ENCODE results near the gene ADK.

The ADK gene

DNA sequence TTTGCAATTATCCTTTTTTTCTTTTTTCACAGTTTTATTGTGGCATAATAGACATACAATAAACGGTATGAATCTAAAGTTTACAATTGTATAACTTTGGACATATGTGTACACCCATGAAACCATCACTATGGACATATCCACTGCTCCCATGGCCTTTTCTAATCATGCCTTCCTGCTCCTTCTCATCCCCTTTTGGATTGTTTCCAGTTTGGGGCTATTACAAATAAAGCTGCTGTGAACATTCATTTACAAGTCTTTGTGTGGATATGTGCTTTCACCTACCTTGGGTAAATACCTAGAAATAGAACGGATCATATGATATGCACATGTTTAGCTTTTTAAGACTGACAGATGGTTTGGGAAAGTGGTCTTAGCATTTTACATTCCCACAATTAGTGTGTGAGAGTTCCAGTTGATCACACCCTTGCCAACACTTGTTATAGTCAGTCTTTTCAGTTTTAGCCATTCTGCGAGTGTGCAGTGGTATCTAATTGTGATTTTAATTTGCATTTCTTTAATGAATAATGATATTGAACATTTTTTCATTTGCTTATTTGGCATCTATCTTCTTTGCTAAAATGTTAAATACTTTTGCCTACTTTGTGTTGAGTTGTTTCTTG is 554.4 kb downstream of the ADK start:
- TF ChIP-seq POLR2AphosphoS5 (IDR thresholded peaks at IDR 0.05; ENCODE audit: low read depth, low read length) (no peak), TAF1 (IDR thresholded peaks at IDR 0.05; ENCODE audit: borderline replicate concordance, insufficient read depth, low read length) (no peak)
- TF ChIP-seq, protein P1, sequence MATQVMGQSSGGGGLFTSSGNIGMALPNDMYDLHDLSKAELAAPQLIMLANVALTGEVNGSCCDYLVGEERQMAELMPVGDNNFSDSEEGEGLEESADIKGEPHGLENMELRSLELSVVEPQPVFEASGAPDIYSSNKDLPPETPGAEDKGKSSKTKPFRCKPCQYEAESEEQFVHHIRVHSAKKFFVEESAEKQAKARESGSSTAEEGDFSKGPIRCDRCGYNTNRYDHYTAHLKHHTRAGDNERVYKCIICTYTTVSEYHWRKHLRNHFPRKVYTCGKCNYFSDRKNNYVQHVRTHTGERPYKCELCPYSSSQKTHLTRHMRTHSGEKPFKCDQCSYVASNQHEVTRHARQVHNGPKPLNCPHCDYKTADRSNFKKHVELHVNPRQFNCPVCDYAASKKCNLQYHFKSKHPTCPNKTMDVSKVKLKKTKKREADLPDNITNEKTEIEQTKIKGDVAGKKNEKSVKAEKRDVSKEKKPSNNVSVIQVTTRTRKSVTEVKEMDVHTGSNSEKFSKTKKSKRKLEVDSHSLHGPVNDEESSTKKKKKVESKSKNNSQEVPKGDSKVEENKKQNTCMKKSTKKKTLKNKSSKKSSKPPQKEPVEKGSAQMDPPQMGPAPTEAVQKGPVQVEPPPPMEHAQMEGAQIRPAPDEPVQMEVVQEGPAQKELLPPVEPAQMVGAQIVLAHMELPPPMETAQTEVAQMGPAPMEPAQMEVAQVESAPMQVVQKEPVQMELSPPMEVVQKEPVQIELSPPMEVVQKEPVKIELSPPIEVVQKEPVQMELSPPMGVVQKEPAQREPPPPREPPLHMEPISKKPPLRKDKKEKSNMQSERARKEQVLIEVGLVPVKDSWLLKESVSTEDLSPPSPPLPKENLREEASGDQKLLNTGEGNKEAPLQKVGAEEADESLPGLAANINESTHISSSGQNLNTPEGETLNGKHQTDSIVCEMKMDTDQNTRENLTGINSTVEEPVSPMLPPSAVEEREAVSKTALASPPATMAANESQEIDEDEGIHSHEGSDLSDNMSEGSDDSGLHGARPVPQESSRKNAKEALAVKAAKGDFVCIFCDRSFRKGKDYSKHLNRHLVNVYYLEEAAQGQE (IDR thresholded peaks at IDR 0.05; ENCODE audit: insufficient read depth in 1 of 2, low read depth in 2 of 2, low read length in 2 of 2), result no peak

DNA sequence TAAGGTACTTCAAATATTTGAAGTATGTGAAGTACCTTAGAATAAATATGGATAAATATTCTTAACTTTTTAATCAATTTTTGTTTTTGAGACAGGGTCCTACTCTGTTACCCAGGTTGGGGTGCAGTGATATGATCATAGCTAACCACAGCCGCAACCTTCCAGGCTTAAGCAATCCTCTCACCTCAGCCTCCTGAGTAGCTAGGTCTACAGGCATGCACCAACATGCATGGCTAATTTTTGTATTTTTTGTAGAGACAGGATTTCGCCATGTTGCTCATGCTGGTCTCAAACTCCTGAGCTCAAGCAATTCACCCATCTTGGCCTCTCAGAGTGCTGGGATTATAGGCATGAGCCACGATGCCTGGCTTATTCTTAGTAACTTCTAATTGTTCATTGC is 555.9 kb downstream of the ADK start:
- no peak for TF ChIP-seq TAF1 (IDR thresholded peaks at IDR 0.05; ENCODE audit: borderline replicate concordance, insufficient read depth, low read length)
- no peak for TF ChIP-seq SIN3A (IDR thresholded peaks at IDR 0.05; ENCODE audit: borderline replicate concordance, insufficient read depth, low read length)
- no peak for TF ChIP-seq POLR2AphosphoS5 (IDR thresholded peaks at IDR 0.05; ENCODE audit: low read depth, low read length)
- no peak for TF ChIP-seq FOXP2 (optimal IDR thresholded peaks at IDR 0.05; ENCODE audit: borderline replicate concordance, extremely low read depth, extremely low read length, insufficient read depth)
- TF ChIP-seq, protein P1 (IDR thresholded peaks at IDR 0.05; ENCODE audit: insufficient read depth in 1 of 2, low read depth in 2 of 2, low read length in 2 of 2), result no peak

DNA sequence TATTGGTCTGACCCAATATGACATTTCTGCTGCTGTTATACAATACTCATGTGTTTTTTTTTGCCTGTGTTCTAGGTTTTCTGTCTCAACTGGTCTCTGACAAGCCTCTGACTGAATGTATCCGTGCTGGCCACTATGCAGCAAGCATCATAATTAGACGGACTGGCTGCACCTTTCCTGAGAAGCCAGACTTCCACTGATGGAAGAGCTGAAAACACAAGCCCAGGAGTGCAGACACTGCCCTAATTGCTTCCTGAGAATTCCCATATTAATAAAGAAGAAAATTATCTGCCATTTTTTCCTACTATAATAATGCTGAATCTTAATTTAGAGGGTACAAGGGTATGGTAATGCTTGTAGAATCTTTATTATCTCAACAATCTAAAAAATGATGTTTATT is 557.2 kb downstream of the ADK start:
- TF ChIP-seq FOXP2 (optimal IDR thresholded peaks at IDR 0.05; ENCODE audit: borderline replicate concordance, extremely low read depth, extremely low read length, insufficient read depth), result no peak
- TF ChIP-seq SIN3A (IDR thresholded peaks at IDR 0.05; ENCODE audit: borderline replicate concordance, insufficient read depth, low read length), result no peak

DNA sequence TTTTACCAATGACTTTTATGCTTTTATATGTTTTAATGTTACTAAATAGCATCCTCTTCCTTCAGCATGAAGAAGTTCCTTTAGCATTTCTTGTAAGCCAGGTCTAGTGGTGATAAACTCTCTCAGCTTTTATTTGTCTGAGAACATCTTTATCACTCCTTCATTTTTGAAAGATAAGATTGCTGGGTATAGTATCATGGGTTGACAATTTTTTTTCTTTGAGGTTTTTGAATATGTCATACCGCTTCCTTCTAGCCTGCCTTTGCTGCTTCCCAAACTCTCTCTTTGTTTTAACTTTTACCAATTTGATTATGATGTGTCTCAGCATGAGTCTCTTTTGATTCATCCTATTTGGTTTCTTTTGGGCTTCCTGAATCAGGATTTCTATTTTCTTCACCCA is 567.2 kb downstream of the ADK start:
- TF ChIP-seq SIN3A (IDR thresholded peaks at IDR 0.05; ENCODE audit: borderline replicate concordance, insufficient read depth, low read length) (no peak), POLR2AphosphoS5 (IDR thresholded peaks at IDR 0.05; ENCODE audit: low read depth, low read length) (no peak), TAF1 (IDR thresholded peaks at IDR 0.05; ENCODE audit: borderline replicate concordance, insufficient read depth, low read length) (no peak), FOXP2 (optimal IDR thresholded peaks at IDR 0.05; ENCODE audit: borderline replicate concordance, extremely low read depth, extremely low read length, insufficient read depth) (no peak)
- TF ChIP-seq, protein P1 (IDR thresholded peaks at IDR 0.05; ENCODE audit: insufficient read depth in 1 of 2, low read depth in 2 of 2, low read length in 2 of 2), result no peak

DNA sequence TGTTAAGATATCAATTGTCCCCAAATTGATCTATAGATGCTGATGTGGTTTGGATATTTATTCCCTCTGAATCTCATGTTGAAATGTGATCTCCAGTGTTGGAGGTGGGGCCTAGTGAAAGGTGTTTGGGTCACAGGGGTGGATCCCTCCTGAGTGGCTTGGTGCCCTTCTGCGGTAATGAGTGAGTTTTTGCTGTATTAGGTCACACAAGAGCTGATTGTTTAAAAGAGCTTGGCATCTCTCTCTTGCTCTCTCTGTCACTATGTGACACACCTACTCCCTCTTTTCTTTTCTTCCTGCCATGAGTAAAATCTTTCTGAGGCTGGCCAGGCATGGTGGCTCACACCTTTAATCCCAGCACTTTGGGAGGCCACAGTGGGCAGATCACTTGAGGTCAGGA is 577.2 kb downstream of the ADK start:
- TF ChIP-seq FOXP2 (optimal IDR thresholded peaks at IDR 0.05; ENCODE audit: borderline replicate concordance, extremely low read depth, extremely low read length, insufficient read depth) (no peak), TAF1 (IDR thresholded peaks at IDR 0.05; ENCODE audit: borderline replicate concordance, insufficient read depth, low read length) (no peak), SIN3A (IDR thresholded peaks at IDR 0.05; ENCODE audit: borderline replicate concordance, insufficient read depth, low read length) (no peak), POLR2AphosphoS5 (IDR thresholded peaks at IDR 0.05; ENCODE audit: low read depth, low read length) (no peak)
- TF ChIP-seq, protein P1 (IDR thresholded peaks at IDR 0.05; ENCODE audit: insufficient read depth in 1 of 2, low read depth in 2 of 2, low read length in 2 of 2), result no peak
